ENCODE data around the gene TSPYL4. TPM values are rescaled to one million over a fixed set of nuclear protein-coding genes. Genes with fewer than 3 reads are reported as not detected.

TSPYL4 gene
- polyA plus RNA-seq, 1 donor (not counting 4 experiments of a cell fraction or from before 2014, with no cell fraction given), result 8.1 TPM

GRCh38 chr6:116290799-116291198 lies 36.9 kb upstream of the TSPYL4 start:
- DNase-seq (ENCODE audit: low read depth, low spot score) (no peak), FAIRE-seq (no peak)
- Histone ChIP-seq H3K9me1 (ENCODE audit: control insufficient read depth, extremely low read depth, insufficient read depth, low read length) (no peaks in the 10 kb centered on the region), H3K79me2 (ENCODE audit: control insufficient read depth, insufficient read depth, low read length) (no peaks in the 10 kb centered on the region), H2AFZ (ENCODE audit: control insufficient read depth, low read length) (no peak overlapping the region), H3K4me1 (ENCODE audit: control insufficient read depth, extremely low read depth, insufficient read depth, low read length) (peaks cover 4% of the 10 kb centered on the region), H3K4me3 (ENCODE audit: control insufficient read depth in 2 of 3, extremely low read depth in 1 of 3, insufficient read depth in 2 of 3, low read depth in 1 of 3, low read length in 3 of 3) (no peak overlapping the region), H3K9ac (ENCODE audit: control insufficient read depth, extremely low read depth, insufficient read depth, low read length) (no peak overlapping the region), H3K36me3 (ENCODE audit: control insufficient read depth in 2 of 2, extremely low read depth in 1 of 2, insufficient read depth in 2 of 2, low read length in 2 of 2) (no peaks in the 10 kb centered on the region), H4K20me1 (ENCODE audit: control insufficient read depth, extremely low read depth, insufficient read depth, low read length) (no peaks in the 10 kb centered on the region), H3K27me3 (ENCODE audit: control insufficient read depth, extremely low read depth, insufficient read depth, low read length) (no peaks in the 10 kb centered on the region), H3K27ac (ENCODE audit: control insufficient read depth, insufficient read depth, low read length) (no peak overlapping the region), H3K4me2 (ENCODE audit: control insufficient read depth, extremely low read depth, insufficient read depth, low read depth, low read length) (no peak overlapping the region), H3K9me3 (ENCODE audit: control insufficient read depth, low read depth, low read length) (no peaks in the 10 kb centered on the region)
- dilution Hi-C loops (cut with MboI; ENCODE audit: extremely low pct_ligation_motif_present, low sequenced_read_pairs), result no loop called here
- no peak for TF ChIP-seq EZH2 (IDR thresholded peaks at IDR 0.05; ENCODE audit: low read length)
- TF ChIP-seq CTCF (optimal IDR thresholded peaks at IDR 0.05 in 1 of 3, IDR thresholded peaks at IDR 0.05 in 1 of 3, conservative IDR thresholded peaks at IDR 0.05 in 1 of 3; ENCODE audit: extremely low read depth in 1 of 3, insufficient read depth in 2 of 3, low read length in 3 of 3), result no peak

- no peaks in the 10 kb centered on the region for H3K9me3 ChIP-seq (ENCODE audit: control insufficient read depth, low read depth, low read length)
- H3K27ac ChIP-seq (ENCODE audit: control insufficient read depth, insufficient read depth, low read length), result no peak overlapping the region
- H3K4me3 ChIP-seq (ENCODE audit: control insufficient read depth in 2 of 3, extremely low read depth in 1 of 3, insufficient read depth in 2 of 3, low read depth in 1 of 3, low read length in 3 of 3), result no peak overlapping the region
- H3K4me1 ChIP-seq (ENCODE audit: control insufficient read depth, extremely low read depth, insufficient read depth, low read length), result peaks cover 4% of the 10 kb centered on the region
- H3K79me2 ChIP-seq (ENCODE audit: control insufficient read depth, insufficient read depth, low read length), result no peaks in the 10 kb centered on the region
- H3K4me2 ChIP-seq (ENCODE audit: control insufficient read depth, extremely low read depth, insufficient read depth, low read depth, low read length), result no peak overlapping the region
- H3K9ac ChIP-seq (ENCODE audit: control insufficient read depth, extremely low read depth, insufficient read depth, low read length), result no peak overlapping the region
- H3K27me3 ChIP-seq (ENCODE audit: control insufficient read depth, extremely low read depth, insufficient read depth, low read length), result no peaks in the 10 kb centered on the region
- no peak for DNase-seq (ENCODE audit: low read depth, low spot score)
- no peaks in the 10 kb centered on the region for H3K36me3 ChIP-seq (ENCODE audit: control insufficient read depth in 2 of 2, extremely low read depth in 1 of 2, insufficient read depth in 2 of 2, low read length in 2 of 2)
- FAIRE-seq, result no peak
- dilution Hi-C loops (cut with MboI; ENCODE audit: extremely low pct_ligation_motif_present, low sequenced_read_pairs), result no loop called here
- no peaks in the 10 kb centered on the region for H4K20me1 ChIP-seq (ENCODE audit: control insufficient read depth, extremely low read depth, insufficient read depth, low read length)
- no peak overlapping the region for H2AFZ ChIP-seq (ENCODE audit: control insufficient read depth, low read length)
- H3K9me1 ChIP-seq (ENCODE audit: control insufficient read depth, extremely low read depth, insufficient read depth, low read length), result no peaks in the 10 kb centered on the region
- TF ChIP-seq CTCF (optimal IDR thresholded peaks at IDR 0.05 in 1 of 3, IDR thresholded peaks at IDR 0.05 in 1 of 3, conservative IDR thresholded peaks at IDR 0.05 in 1 of 3; ENCODE audit: extremely low read depth in 1 of 3, insufficient read depth in 2 of 3, low read length in 3 of 3) (no peak), EZH2 (IDR thresholded peaks at IDR 0.05; ENCODE audit: low read length) (no peak)
These were observed 36.0 kb upstream of the TSPYL4 start for GRCh38 chr6:116289876-116290275.
